Spleen (tissue), 13 donors: ENCODE results near the gene SS18. TPM values are rescaled to one million over a fixed set of nuclear protein-coding genes. Genes with fewer than 3 reads are reported as not detected.

ENCODE experiments used
- DNase-seq: peaks from one replicate; pipeline ENCODE4 v3.0.0-alpha.2; 2020
- H3K27ac ChIP-seq, 8 donors: fragments of 200-600 bp; sonication (generic) in 7 of 8; 1 replicate in 4 of 8; 2 replicates in 4 of 8; pipeline versions ENCODE4 v1.5.0 to v1.8.0; 2016 to 2021; ENCODE audit warnings: inconsistent platforms in 4 of 8, mild to moderate bottlenecking in 4 of 8, moderate library complexity in 1 of 8
- H3K27me3 ChIP-seq, 7 donors: fragments of 200-600 bp; sonication (generic) in 6 of 7; replicated peaks in 1 of 7; 1 replicate in 4 of 7; 2 replicates in 3 of 7; pipeline versions ENCODE4 v1.5.0 to v1.8.0; 2016 to 2021; ENCODE audit warnings: inconsistent platforms in 3 of 7, mild to moderate bottlenecking in 1 of 7
- H3K36me3 ChIP-seq, 6 donors: fragments of 200-600 bp; sonication (generic) in 5 of 6; 1 replicate in 4 of 6; 2 replicates in 2 of 6; pipeline versions ENCODE4 v1.5.0 to v1.8.0; 2016 to 2021; ENCODE audit warnings: inconsistent platforms in 2 of 6
- H3K4me1 ChIP-seq, 6 donors: fragments of 200-600 bp; sonication (generic) in 5 of 6; 1 replicate in 3 of 6; 2 replicates in 3 of 6; pipeline versions ENCODE4 v1.5.0 to v1.8.0; 2016 to 2021; ENCODE audit warnings: inconsistent platforms in 3 of 6
- H3K4me3 ChIP-seq, 8 donors: fragments of 200-600 bp; sonication (generic) in 7 of 8; 1 replicate in 4 of 8; 2 replicates in 4 of 8; pipeline versions ENCODE4 v1.5.0 to v1.8.0; 2016 to 2021; ENCODE audit warnings: inconsistent platforms in 4 of 8, mild to moderate bottlenecking in 4 of 8, moderate library complexity in 2 of 8
- H3K9me3 ChIP-seq, 8 donors: fragments of 200-600 bp; sonication (generic) in 7 of 8; 1 replicate in 4 of 8; 2 replicates in 4 of 8; pipeline versions ENCODE4 v1.5.0 to v1.8.0; 2016 to 2021; ENCODE audit warnings: inconsistent platforms in 4 of 8
- POLR2A ChIP-seq, 3 donors: fragments of 450-650 bp; IDR thresholded peaks; one replicate each; pipeline ENCODE4 v1.5.1; 2017; ENCODE audit warnings: antibody characterized with exemption in 3 of 3, mild to moderate bottlenecking in 1 of 3
- POLR2AphosphoS5 ChIP-seq, 3 donors: sonication (generic); formaldehyde crosslinking; IDR thresholded peaks; one replicate each; pipeline ENCODE4 v1.5.1; 2017; ENCODE audit warnings: antibody characterized with exemption in 3 of 3
- WGBS, 5 donors: extraction: QIAGEN DNeasy Blood & Tissue Kit in 3 of 5; methylation state at CpG; one replicate each; pipeline versions ENCODE4 v1.1.5 to v1.1.7; 2013 to 2018; 5-methylcytosine and 5-hydroxymethylcytosine counted together
- intact Hi-C: fragments of 100-400 bp; cut with DNase I; formaldehyde crosslinking; loops from one replicate; pipeline ENCODE4 v1.15.0; 2023; ENCODE audit warnings: low total_unique reads
- long read RNA-seq, 2 donors: transcript quantifications; one replicate each; lab custom pipeline, GENCODE V29; 2026
- polyA plus RNA-seq, 3 donors: library from polyadenylated mRNA; stranded (reverse); fragments of 200-250 nt; gene quantifications; one replicate each; pipeline ENCODE4 v1.2.1, GENCODE V29; 2013
- total RNA-seq, 7 donors: library from RNA; depleted of rRNA in 3 of 7; stranded (reverse); fragments of >200 nt in 3 of 7; fragmentation: NEBNext Ultra II Directional in 4 of 7; extraction: Animal tissue kit (Norgen Biotek cat#: 25700) in 4 of 7; gene quantifications; one replicate each; pipeline versions ENCODE4 v1.1.0 to v1.2.1, GENCODE V29; 2016 to 2021
- TF ChIP-seq, protein P1 (sequence below), 11 experiments: fragments of 200-600 bp in 7 of 11; fragments of 450-650 bp in 4 of 11; sonication (generic) in 4 of 11; IDR thresholded peaks in 8 of 11; conservative IDR thresholded peaks in 3 of 11; 1 replicate in 7 of 11; 2 replicates in 4 of 11; pipeline versions ENCODE4 v1.4.0 to v1.8.0; 2016 to 2021; ENCODE audit warnings: antibody characterized with exemption in 11 of 11, inconsistent platforms in 4 of 11, mild to moderate bottlenecking in 1 of 11
- donor health status: healthy with polysubstance abuse.
- donor health status: DM: no; HTN: no; CAD: no; lungs with moderate emphysema.
- donor health status: DM: no; HTN: no; CAD: no.
- donor health status: Bipolar disorder and iron deficiency.
- donor health status: healthy.
- donor health status: DM: no; HTN: no; CAD: no.
- donor health status: DM: yes; HTN: yes; CAD: no.

SS18 gene, protein sequence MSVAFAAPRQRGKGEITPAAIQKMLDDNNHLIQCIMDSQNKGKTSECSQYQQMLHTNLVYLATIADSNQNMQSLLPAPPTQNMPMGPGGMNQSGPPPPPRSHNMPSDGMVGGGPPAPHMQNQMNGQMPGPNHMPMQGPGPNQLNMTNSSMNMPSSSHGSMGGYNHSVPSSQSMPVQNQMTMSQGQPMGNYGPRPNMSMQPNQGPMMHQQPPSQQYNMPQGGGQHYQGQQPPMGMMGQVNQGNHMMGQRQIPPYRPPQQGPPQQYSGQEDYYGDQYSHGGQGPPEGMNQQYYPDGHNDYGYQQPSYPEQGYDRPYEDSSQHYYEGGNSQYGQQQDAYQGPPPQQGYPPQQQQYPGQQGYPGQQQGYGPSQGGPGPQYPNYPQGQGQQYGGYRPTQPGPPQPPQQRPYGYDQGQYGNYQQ
- total RNA-seq, result 100 to 1,000 TPM in 3 of 7 donors, 10 to 100 TPM in 4; 47.3 to 250 (median 71.5) TPM
- 10 to 100 TPM; 26.8 to 34.2 (median 27.6) TPM for polyA plus RNA-seq
- long read RNA-seq, donor 1, transcript SS18-201 (10 exons, 1,836 nt), result major isoform, 5 of 15 reads
- long read RNA-seq, donor 1, partial matches to known transcripts, result 9 of 15 reads
- long read RNA-seq, donor 1, other reads (novel, unspliced or antisense), result 0 of 15 reads
- long read RNA-seq, donor 2, partial matches to known transcripts, result 5 of 9 reads
- long read RNA-seq, donor 2, other reads (novel, unspliced or antisense), result 0 of 9 reads

DNA sequence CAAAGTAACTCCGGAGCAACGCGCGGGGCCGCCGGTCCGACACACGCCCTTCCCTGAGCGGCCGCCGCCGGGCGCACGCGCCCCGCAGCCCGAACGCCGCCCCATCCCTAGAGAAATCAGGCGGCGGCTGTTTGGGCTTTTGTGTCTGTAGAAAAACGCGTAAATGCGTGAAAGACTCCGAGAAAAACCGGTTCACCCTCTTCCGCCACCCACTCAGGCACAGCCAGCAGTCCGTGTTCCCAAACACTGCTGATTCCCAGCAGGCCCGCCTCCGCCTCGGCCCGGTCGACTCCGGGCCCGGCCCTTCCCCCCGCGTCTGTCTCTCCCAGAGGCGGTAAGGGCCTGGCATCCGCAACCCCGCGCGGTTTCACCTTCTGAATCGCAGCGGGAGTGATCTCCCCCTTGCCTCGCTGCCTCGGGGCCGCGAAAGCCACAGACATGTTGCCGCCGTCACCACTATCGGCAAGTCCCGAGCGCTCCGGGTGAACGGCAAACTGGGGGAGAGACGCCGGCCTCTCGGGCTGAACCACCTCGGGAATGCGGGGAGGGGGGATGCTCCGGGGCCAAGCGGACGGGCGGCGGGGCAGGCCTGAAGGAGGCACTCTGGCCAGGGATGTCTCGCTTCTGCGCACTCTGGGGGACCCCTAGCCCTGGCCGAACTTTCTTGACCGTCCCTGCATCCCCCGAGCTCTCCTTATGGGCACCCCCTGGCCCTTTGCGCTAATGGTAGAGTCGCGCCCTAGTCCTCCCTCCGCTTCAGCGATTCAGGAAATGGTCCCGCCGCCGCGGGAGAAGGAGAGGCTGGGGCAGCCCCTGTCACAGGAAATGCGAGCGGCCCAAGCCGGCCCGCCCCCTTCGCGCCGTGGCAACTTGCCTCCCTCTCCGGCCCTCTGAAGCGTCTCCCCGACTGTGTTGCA, at the start of gene SS18:
TSS of gene SS18 (minus strand) at position 484 of the 917 bp plus-strand sequence. CDS start at position 440, 44 bp downstream.
- 0 to 1% (median 1%) methylated on average over 41 to 89 of the region's 89 CpGs for WGBS, 5 donors
- Histone ChIP-seq H3K9me3 (no peaks in the 10 kb centered on the region), H3K27me3 (no peaks in the 10 kb centered on the region), H3K36me3 (peaks cover 0 to 19% (median 8%) of the 10 kb centered on the region in 6 donors), H3K4me1 (peaks cover 12 to 54% (median 42%) of the 10 kb centered on the region in 6 donors), H3K4me3 (peak within 1 kb of the TSS; percentile 92 to 98 (median 96)), H3K27ac (peak within 1 kb of the TSS; percentile 93 to 99 (median 96))
- peak; percentile 90 to 91 (median 91) for TF ChIP-seq POLR2AphosphoS5 (IDR thresholded peaks at IDR 0.05)
- TF ChIP-seq, protein P1, sequence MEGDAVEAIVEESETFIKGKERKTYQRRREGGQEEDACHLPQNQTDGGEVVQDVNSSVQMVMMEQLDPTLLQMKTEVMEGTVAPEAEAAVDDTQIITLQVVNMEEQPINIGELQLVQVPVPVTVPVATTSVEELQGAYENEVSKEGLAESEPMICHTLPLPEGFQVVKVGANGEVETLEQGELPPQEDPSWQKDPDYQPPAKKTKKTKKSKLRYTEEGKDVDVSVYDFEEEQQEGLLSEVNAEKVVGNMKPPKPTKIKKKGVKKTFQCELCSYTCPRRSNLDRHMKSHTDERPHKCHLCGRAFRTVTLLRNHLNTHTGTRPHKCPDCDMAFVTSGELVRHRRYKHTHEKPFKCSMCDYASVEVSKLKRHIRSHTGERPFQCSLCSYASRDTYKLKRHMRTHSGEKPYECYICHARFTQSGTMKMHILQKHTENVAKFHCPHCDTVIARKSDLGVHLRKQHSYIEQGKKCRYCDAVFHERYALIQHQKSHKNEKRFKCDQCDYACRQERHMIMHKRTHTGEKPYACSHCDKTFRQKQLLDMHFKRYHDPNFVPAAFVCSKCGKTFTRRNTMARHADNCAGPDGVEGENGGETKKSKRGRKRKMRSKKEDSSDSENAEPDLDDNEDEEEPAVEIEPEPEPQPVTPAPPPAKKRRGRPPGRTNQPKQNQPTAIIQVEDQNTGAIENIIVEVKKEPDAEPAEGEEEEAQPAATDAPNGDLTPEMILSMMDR (IDR thresholded peaks at IDR 0.05 in 8 of 11, conservative IDR thresholded peaks at IDR 0.05 in 3 of 11), result peak in 4 of 11 experiments; percentile 4 to 27 (median 17)
- peak in 1 of 3 donors; percentile 33 for TF ChIP-seq POLR2A (IDR thresholded peaks at IDR 0.05)
- intact Hi-C loops, result no loop called here
- DNase-seq, result peak; percentile 98

DNA sequence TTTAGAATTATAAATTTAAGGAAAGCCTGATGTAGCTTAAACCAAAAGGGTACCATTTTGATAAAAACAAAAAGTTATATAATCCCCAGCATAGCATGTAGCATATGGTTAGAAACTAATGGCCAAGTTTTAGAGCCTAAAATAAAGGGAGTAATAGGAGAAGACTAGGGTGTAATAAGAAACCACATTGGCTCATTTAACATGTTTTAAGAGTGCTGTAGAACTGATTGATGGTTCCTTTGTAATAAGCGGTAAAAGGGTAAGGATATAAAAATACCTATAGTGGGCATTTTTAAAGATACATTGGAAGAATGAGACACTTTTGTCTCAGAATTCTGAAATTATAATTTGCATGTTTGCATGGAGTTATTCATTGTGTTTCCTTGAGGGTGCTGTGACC, 45.1 kb upstream of the SS18 start:
- Histone ChIP-seq H3K4me1 (no peaks in the 10 kb centered on the region), H3K27ac (no peak overlapping the region), H3K9me3 (no peaks in the 10 kb centered on the region), H3K36me3 (no peaks in the 10 kb centered on the region), H3K27me3 (no peaks in the 10 kb centered on the region), H3K4me3 (no peak overlapping the region)
- no peak for DNase-seq
- TF ChIP-seq POLR2A (IDR thresholded peaks at IDR 0.05), result no peak
- no peak for TF ChIP-seq POLR2AphosphoS5 (IDR thresholded peaks at IDR 0.05)
- TF ChIP-seq, protein P1 (IDR thresholded peaks at IDR 0.05 in 8 of 11, conservative IDR thresholded peaks at IDR 0.05 in 3 of 11), result no peak
- intact Hi-C loops, result no loop called here
- WGBS, 5 donors, result 91 to 95% (median 91%) methylated on average over 1 of the region's 1 CpG

DNA sequence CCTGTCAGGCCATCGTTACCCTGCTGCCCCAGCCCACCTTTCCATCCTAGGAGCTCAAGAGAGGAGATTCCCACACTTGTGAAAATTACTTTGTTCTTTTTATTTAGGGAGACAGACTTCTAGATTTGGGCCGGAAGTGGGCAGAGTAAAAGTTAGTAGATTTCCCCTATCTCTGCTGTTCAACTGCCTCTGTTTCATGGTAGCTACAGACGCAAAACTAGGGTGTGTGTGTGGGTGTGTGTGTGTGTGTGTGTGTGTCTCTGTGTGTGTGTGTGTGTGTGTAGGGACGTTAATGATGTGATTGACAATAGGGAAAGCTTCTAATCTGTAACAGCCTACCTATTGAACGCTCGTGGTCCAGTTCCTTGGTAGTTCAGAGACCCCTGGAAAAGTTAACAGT, 43.7 kb upstream of the SS18 start:
- Histone ChIP-seq H3K9me3 (no peaks in the 10 kb centered on the region), H3K36me3 (no peaks in the 10 kb centered on the region), H3K27ac (peak overlapping the region in 1 of 8 donors; percentile 18), H3K4me3 (peak overlapping the region in 4 of 8 donors; percentile 10 to 53 (median 20)), H3K4me1 (no peaks in the 10 kb centered on the region), H3K27me3 (no peaks in the 10 kb centered on the region)
- DNase-seq, result no peak
- TF ChIP-seq POLR2A (IDR thresholded peaks at IDR 0.05) (no peak), POLR2AphosphoS5 (IDR thresholded peaks at IDR 0.05) (no peak)
- TF ChIP-seq, protein P1 (IDR thresholded peaks at IDR 0.05 in 8 of 11, conservative IDR thresholded peaks at IDR 0.05 in 3 of 11), result no peak
- intact Hi-C loops, result no loop called here
- WGBS, 5 donors, result 78 to 90% (median 84%) methylated on average over 6 of the region's 6 CpGs
